ENCODE results near the gene SLC4A7. TPM values are rescaled to one million over a fixed set of nuclear protein-coding genes. Genes with fewer than 3 reads are reported as not detected.
"Not testable (repeated sequence)": the region's sequence is repeated elsewhere in the genome, so short reads cannot be mapped to it uniquely, and the experiment has no call there.

The SLC4A7 gene
- total RNA-seq, 2 experiments from 2014 or later = 74.7 to 75.5 TPM

GRCh38 chr3:27423463-27423862 is 60.7 kb downstream of the SLC4A7 start:
- CTCF ChIA-PET = no interaction called here
- Mint-ChIP-seq H3K4me3 (no peak overlapping the region), H3K27me3 (no peaks in the 10 kb centered on the region), H3K36me3 (ENCODE audit: low read depth) (peaks cover 46% of the 10 kb centered on the region), H3K27ac (no peak overlapping the region), H3K4me1 (peaks cover 3% of the 10 kb centered on the region), H3K9me3 (no peaks in the 10 kb centered on the region)
- DNase-seq = no peak
- POLR2A ChIA-PET = no interaction called here

DNA sequence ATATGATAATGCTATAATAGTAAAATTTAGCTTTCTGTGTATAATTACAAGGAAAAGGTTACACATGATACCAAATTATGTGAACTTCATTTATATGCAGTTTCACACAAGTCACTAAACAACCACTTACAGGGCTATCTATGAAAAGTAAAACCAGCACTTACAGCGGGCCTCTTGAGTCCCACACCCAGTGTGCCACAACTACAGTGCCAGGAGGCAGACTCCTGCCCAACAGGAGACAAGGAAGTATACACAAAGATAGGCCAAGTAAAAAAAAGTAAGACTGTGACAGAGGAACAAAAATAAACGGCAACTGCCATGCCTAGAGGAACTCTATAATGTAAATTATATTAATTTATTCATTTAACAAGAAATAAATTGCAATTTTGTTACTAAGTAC is 61.6 kb downstream of the SLC4A7 start:
- H3K27me3 Mint-ChIP-seq = no peaks in the 10 kb centered on the region
- H3K4me1 Mint-ChIP-seq = peaks cover 4% of the 10 kb centered on the region
- H3K27ac Mint-ChIP-seq = no peak overlapping the region
- no peaks in the 10 kb centered on the region for H3K9me3 Mint-ChIP-seq
- no peak overlapping the region for H3K4me3 Mint-ChIP-seq
- ChIA-PET POLR2A (no interaction called here), CTCF (no interaction called here)
- no peak for DNase-seq
- peaks cover 46% of the 10 kb centered on the region for H3K36me3 Mint-ChIP-seq (ENCODE audit: low read depth)

DNA sequence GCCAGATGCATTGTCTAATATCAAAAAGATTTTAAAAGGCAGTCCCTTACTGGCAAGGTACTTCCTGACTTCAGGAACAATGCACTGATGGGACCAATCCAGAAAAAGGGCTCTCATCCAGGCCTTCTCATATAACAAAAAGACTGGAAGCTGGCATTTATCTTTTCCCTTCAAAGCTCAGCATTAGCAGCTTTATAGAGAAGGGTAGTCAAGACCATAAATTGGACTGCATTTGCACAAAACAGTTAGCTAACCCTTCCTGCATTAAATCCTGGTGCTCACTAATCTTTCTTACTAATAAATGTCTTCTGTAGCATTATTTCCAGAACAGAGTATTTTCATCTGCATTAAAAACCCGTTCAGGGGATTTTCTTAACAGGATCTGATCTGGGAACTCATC is 69.0 kb downstream of the SLC4A7 start:
- ChIA-PET CTCF (interaction anchor here (1.0 kb wide), 1 partner anchor 57 kb away, joined by 3 read pairs; no protein-coding TSS in a partner anchor), POLR2A (no interaction called here)
- no peak overlapping the region for H3K4me3 Mint-ChIP-seq
- H3K36me3 Mint-ChIP-seq (ENCODE audit: low read depth) = peaks cover 56% of the 10 kb centered on the region
- H3K27ac Mint-ChIP-seq = no peak overlapping the region
- peaks cover 8% of the 10 kb centered on the region for H3K4me1 Mint-ChIP-seq
- no peak for DNase-seq
- H3K27me3 Mint-ChIP-seq = no peaks in the 10 kb centered on the region
- H3K9me3 Mint-ChIP-seq = no peaks in the 10 kb centered on the region

DNA sequence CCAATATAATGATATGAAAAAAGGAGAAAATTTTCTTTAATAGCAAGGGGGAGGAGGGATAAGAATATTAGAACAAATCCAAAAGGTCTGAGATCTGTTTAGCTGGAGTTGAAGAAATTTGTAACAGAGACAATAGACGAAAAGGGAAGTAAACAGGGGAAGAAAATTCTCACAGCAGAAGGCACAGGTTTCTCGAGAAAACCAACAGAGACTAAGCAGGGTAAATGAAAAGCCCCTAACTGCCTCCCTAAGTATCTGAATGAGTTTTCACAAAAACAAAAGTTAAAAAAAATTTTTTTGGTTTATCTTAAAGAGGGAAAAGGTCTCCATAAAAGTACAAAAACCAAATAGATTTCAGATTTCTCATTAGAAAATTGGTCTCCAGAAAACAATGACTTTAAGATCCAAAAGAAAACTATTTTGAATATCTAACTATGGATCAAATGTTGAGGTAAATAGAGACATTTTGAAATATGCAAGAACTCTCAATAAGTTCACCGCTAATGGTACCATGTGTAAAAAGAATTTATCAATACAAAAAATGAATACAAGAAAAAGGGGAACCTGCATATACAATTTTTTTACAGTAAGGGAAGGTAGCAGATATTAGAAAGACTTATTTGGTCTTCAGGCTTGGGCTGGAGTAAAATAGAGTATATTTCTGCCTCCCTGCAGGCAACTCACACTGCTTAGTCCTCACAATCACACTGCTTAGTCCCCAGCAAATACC is 91.1 kb downstream of the SLC4A7 start:
- Mint-ChIP-seq H3K9me3 (no peaks in the 10 kb centered on the region), H3K4me3 (no peak overlapping the region), H3K27ac (no peak overlapping the region), H3K27me3 (no peaks in the 10 kb centered on the region), H3K4me1 (peaks cover 17% of the 10 kb centered on the region), H3K36me3 (ENCODE audit: low read depth) (peaks cover 42% of the 10 kb centered on the region)
- ChIA-PET CTCF (no interaction called here), POLR2A (no interaction called here)
- no peak for DNase-seq

- POLR2A ChIA-PET, H3K9me3 Mint-ChIP-seq, H3K27me3 Mint-ChIP-seq, H3K4me3 Mint-ChIP-seq, H3K27ac Mint-ChIP-seq, CTCF ChIA-PET, DNase-seq: not testable (repeated sequence)
- Mint-ChIP-seq H3K36me3 (ENCODE audit: low read depth) (peaks cover 40% of the 10 kb centered on the region), H3K4me1 (peaks cover 17% of the 10 kb centered on the region)
Observed at GRCh38 chr3:27392414-27392813, 91.8 kb downstream of the SLC4A7 start.

DNA sequence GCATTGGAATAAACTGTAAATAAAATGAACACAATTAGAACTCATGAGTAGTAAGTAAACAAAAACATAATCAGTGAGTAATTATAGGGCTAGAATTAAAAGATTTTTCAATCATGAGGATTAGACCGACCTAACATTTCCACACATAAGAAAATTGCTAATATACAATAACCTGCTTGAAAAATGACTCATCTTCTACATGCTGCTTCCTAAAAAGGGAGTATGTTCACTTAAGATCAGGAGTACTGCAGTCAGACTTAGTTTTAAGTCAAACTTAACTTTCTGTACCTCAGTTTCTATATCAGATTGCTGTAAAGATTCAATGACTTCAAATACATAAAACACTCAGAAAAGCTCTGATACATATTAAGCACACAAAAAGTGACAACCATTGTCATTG is 92.4 kb downstream of the SLC4A7 start:
- Mint-ChIP-seq H3K27me3 (no peaks in the 10 kb centered on the region), H3K9me3 (no peaks in the 10 kb centered on the region), H3K4me3 (no peak overlapping the region), H3K36me3 (ENCODE audit: low read depth) (peaks cover 39% of the 10 kb centered on the region), H3K27ac (no peak overlapping the region), H3K4me1 (peaks cover 17% of the 10 kb centered on the region)
- no peak for DNase-seq
- POLR2A ChIA-PET = no interaction called here
- CTCF ChIA-PET = no interaction called here

- peaks cover 49% of the 10 kb centered on the region for H3K36me3 Mint-ChIP-seq (ENCODE audit: low read depth)
- peaks cover 10% of the 10 kb centered on the region for H3K4me1 Mint-ChIP-seq
- H3K27ac Mint-ChIP-seq = no peak overlapping the region
- ChIA-PET POLR2A (no interaction called here), CTCF (no interaction called here)
- H3K4me3 Mint-ChIP-seq = no peak overlapping the region
- H3K9me3 Mint-ChIP-seq = no peaks in the 10 kb centered on the region
- no peak for DNase-seq
- no peaks in the 10 kb centered on the region for H3K27me3 Mint-ChIP-seq
Observed at GRCh38 chr3:27387625-27388024, 96.6 kb downstream of the SLC4A7 start.

GRCh38 chr3:27385504-27385903 is 98.7 kb downstream of the SLC4A7 start:
- CTCF ChIA-PET = no interaction called here
- no peak overlapping the region for H3K27ac Mint-ChIP-seq
- H3K4me1 Mint-ChIP-seq = peaks cover 7% of the 10 kb centered on the region
- no peaks in the 10 kb centered on the region for H3K9me3 Mint-ChIP-seq
- POLR2A ChIA-PET = no interaction called here
- H3K4me3 Mint-ChIP-seq = no peak overlapping the region
- no peak for DNase-seq
- peaks cover 44% of the 10 kb centered on the region for H3K36me3 Mint-ChIP-seq (ENCODE audit: low read depth)
- no peaks in the 10 kb centered on the region for H3K27me3 Mint-ChIP-seq

DNA sequence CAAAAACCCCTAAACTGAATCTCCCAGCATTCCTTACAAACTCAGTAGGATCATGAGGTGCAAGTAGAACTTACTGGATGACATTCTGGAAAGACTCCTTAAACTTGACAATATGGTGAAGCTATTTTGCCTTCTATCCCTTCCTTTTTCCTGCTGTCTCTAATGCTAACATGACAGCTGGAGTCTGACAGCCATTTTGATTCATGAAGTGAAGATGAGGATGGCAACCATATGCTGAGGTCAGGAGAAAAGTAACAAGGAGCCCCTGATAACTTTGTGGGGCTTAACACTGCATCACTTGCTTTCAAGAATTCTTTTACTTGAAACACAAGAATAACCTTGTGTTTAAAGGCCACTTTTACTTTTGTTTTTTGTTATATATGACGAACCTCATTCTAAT is 100.0 kb downstream of the SLC4A7 start:
- CTCF ChIA-PET = no interaction called here
- Mint-ChIP-seq H3K27ac (no peak overlapping the region), H3K36me3 (ENCODE audit: low read depth) (peaks cover 45% of the 10 kb centered on the region), H3K9me3 (no peaks in the 10 kb centered on the region), H3K4me1 (peaks cover 8% of the 10 kb centered on the region), H3K27me3 (no peaks in the 10 kb centered on the region), H3K4me3 (no peak overlapping the region)
- DNase-seq = no peak
- POLR2A ChIA-PET = no interaction called here

DNA sequence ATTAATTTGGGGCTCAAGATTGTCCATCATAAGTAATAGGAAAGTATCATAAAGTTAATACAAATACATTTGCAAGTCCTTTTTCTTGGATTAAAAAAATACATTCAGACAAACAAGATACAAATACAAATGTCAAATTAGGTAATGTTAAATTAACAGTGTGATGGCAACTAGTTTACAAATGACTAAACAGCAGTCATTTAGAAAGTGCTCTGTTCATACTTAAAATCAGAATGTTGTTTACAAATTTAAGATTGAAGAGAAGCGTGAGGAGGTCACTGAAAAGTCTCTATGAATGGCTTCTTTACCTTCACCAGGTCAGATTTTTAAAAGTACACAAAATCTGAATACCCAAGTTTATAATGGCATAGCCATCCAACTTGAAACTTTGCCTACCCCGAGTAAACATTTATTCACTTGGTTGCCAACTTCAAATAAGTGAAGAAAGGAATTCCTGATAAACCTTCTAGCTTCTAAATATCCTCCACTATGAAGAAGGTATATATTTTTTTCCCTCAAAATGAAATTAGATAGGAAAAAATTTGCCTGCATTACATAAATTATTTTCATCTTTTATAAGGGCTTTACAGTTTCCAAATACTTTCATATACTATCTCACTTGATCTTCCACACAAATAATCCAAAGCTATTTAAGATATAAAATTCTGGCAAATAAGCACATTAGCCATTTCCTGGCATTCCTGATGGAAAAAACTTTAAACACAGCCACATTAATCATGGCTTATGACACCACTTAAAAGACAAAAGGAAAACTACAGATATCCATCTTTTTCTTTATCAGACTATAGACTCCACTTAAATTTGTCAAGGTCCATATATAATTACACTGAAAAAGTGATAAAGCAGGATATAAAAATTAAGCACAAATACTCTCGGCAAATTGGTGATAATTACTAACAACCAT is 103.5 kb downstream of the SLC4A7 start:
- H3K9me3 Mint-ChIP-seq = no peaks in the 10 kb centered on the region

GRCh38 chr3:27378331-27378730 is 105.9 kb downstream of the SLC4A7 start:
- DNase-seq = no peak
- Mint-ChIP-seq H3K9me3 (no peaks in the 10 kb centered on the region), H3K27me3 (no peaks in the 10 kb centered on the region), H3K36me3 (ENCODE audit: low read depth) (peaks cover 41% of the 10 kb centered on the region), H3K4me3 (no peak overlapping the region), H3K4me1 (peaks cover 6% of the 10 kb centered on the region), H3K27ac (peak overlapping the region; percentile 13)
- CTCF ChIA-PET = no interaction called here
- POLR2A ChIA-PET = interaction anchor here (0.6 to 1.8 kb wide), 2 partner anchors 10 to 133 kb away, joined by 3 to 6 read pairs; partner anchors contain the start of gene NEK10

More for the DNA sequence above, 103.5 kb downstream of the SLC4A7 start:
- DNase-seq = no peak
- H3K27ac Mint-ChIP-seq = no peak overlapping the region
- ChIA-PET CTCF (interaction anchor here (1.0 kb wide), 1 partner anchor 86 kb away, joined by 5 read pairs; no protein-coding TSS in a partner anchor), POLR2A (no interaction called here)
- H3K4me1 Mint-ChIP-seq = peaks cover 6% of the 10 kb centered on the region
- no peak overlapping the region for H3K4me3 Mint-ChIP-seq
- H3K36me3 Mint-ChIP-seq (ENCODE audit: low read depth) = peaks cover 46% of the 10 kb centered on the region
- H3K27me3 Mint-ChIP-seq = no peaks in the 10 kb centered on the region

- no peak overlapping the region for H3K4me3 Mint-ChIP-seq
- ChIA-PET CTCF (no interaction called here), POLR2A (no interaction called here)
- no peaks in the 10 kb centered on the region for H3K27me3 Mint-ChIP-seq
- DNase-seq = no peak
- H3K27ac Mint-ChIP-seq = no peak overlapping the region
- H3K9me3 Mint-ChIP-seq = no peaks in the 10 kb centered on the region
- peaks cover 33% of the 10 kb centered on the region for H3K36me3 Mint-ChIP-seq (ENCODE audit: low read depth)
- H3K4me1 Mint-ChIP-seq = peaks cover 5% of the 10 kb centered on the region
Observed at GRCh38 chr3:27376109-27376772, 107.9 kb downstream of the SLC4A7 start.

All from activated CD4-positive, alpha-beta memory T cell treated with anti-CD3 and anti-CD28 coated beads, Interleukin-2, amount 10 ng/mL, durations not matched to agents 7 days and 5 days (primary cell).